ENCODE data around the gene KRT85. TPM values are rescaled to one million over a fixed set of nuclear protein-coding genes. Genes with fewer than 3 reads are reported as not detected.

The KRT85 gene
- total and polyA plus RNA-seq, 12 donors = not detected

DNA sequence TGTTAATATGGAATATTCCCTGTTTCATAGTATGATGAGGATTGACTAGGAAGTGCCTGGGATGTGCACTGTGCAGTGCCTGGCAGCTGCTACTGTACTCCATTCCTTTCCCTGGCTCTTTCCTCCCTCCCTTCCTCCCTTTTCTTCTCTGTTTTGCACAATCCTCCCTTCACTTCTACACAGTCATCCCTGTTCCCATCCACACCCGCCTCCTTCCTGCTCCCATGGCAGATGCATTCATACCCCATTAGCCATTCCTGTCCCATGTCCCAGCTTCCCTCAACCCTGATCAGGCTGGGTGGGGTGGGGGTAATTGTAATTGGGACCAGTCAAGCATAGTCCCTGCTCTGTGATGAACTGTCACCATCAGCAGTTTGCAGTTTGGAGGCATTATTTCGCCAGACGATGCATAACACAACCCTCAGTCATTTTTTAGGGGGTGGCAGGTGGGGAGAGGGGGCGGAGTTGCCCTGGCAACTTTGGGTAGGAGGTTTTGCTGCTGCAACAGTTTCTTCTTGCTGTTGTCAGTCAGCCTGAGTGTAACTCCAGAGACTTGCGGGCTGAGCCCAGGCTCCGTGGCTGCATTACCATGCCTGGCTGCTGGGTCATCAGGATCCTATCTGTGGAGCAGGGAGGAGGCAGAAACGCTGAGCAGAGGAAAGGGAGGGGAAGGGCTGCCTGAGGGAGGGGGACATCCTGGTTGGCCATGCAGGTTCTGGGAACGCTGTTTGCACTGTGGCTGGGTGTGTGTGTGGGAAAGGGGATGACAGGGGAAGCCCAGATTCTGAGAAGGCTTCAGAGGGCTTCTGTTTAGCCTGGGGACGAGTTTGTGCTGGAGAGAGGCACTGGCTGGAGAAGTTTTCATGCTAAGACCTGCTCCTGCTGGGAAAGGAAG, 22.3 kb upstream of the KRT85 start:
- intact Hi-C loops (cut with DNase I) = no loop called here
- Histone ChIP-seq H3K27ac (no peak overlapping the region), H3K27me3 (peaks cover 10% of the 10 kb centered on the region), H3K36me3 (replicated peaks in 1 of 2) (no peaks in the 10 kb centered on the region), H3K4me3 (no peak overlapping the region), H3K4me1 (replicated peaks in 1 of 2) (no peaks in the 10 kb centered on the region), H3K9me3 (replicated peaks in 1 of 3) (no peaks in the 10 kb centered on the region)
- WGBS, 4 donors = 37 to 52% (median 48%) methylated on average over 7 to 9 of the region's 9 CpGs
- TF ChIP-seq POLR2A (IDR thresholded peaks at IDR 0.05) = no peak
- TF ChIP-seq, protein P1, sequence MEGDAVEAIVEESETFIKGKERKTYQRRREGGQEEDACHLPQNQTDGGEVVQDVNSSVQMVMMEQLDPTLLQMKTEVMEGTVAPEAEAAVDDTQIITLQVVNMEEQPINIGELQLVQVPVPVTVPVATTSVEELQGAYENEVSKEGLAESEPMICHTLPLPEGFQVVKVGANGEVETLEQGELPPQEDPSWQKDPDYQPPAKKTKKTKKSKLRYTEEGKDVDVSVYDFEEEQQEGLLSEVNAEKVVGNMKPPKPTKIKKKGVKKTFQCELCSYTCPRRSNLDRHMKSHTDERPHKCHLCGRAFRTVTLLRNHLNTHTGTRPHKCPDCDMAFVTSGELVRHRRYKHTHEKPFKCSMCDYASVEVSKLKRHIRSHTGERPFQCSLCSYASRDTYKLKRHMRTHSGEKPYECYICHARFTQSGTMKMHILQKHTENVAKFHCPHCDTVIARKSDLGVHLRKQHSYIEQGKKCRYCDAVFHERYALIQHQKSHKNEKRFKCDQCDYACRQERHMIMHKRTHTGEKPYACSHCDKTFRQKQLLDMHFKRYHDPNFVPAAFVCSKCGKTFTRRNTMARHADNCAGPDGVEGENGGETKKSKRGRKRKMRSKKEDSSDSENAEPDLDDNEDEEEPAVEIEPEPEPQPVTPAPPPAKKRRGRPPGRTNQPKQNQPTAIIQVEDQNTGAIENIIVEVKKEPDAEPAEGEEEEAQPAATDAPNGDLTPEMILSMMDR (IDR thresholded peaks at IDR 0.05) = no peak
- no peak for DNase-seq

DNA sequence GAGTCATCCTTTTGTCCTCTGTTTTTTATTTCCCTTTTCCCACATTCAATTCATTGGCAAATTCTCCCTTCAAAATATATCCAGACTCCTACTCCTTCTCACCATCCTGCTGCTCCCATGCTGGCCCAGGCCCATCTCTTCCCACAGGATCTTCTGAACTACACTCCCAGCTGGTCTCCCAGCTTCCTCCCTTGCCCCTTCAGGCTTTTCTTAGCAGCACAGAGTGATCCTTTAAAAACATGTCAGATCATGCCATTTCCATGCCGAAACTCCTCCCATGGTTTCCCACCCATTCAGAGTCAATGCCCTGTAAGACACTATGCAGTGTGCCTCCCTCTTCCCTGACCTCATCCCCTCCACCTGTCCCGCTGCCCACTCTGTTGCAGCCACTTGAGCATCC, 20.6 kb upstream of the KRT85 start:
- 87 to 92% (median 89%) methylated on average over 2 of the region's 2 CpGs for WGBS, 4 donors
- Histone ChIP-seq H3K27me3 (peaks cover 10% of the 10 kb centered on the region), H3K4me3 (no peak overlapping the region), H3K9me3 (replicated peaks in 1 of 3) (no peaks in the 10 kb centered on the region), H3K4me1 (replicated peaks in 1 of 2) (no peaks in the 10 kb centered on the region), H3K27ac (no peak overlapping the region), H3K36me3 (replicated peaks in 1 of 2) (no peaks in the 10 kb centered on the region)
- no peak for DNase-seq
- intact Hi-C loops (cut with DNase I) = no loop called here
- TF ChIP-seq, protein P1 (IDR thresholded peaks at IDR 0.05) = no peak
- TF ChIP-seq POLR2A (IDR thresholded peaks at IDR 0.05) = no peak

DNA sequence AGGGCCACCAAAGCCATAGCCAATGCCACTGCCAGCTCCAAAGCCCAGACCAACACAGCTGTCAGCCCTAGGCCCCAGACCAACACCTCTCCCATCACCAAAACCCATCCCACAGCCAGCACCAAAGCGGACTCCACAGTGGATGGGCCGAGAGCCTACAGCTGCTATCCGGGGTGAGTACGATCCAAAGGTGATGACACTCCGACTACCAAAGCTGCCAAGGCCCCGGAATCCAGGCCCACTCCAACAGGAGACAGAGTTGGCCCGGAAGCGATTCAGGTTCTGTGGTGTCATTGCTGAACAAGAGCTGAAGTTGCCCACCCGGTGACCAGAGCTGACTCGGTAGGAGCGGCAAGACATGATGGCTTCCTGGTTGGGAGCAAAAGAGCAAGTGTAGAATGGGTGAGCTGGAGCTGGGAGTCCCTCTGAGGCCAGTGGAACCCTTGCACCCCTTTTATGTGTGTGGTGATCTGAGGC, 18.0 kb upstream of the KRT85 start, which contains the start of gene KRT84:
KRT84 (minus strand) TSS at position 427 of the 477 bp plus-strand sequence; CDS start at position 360, 67 bp downstream.
- Histone ChIP-seq H3K27me3 (peaks cover 10% of the 10 kb centered on the region), H3K4me1 (replicated peaks in 1 of 2) (no peaks in the 10 kb centered on the region), H3K27ac (no peak within 1 kb of the TSS), H3K9me3 (replicated peaks in 1 of 3) (no peaks in the 10 kb centered on the region), H3K4me3 (no peak within 1 kb of the TSS), H3K36me3 (replicated peaks in 1 of 2) (no peaks in the 10 kb centered on the region)
- 93 to 97% (median 95%) methylated on average over 10 to 11 of the region's 11 CpGs for WGBS, 4 donors
- TF ChIP-seq, protein P1 (IDR thresholded peaks at IDR 0.05) = no peak
- no peak for TF ChIP-seq POLR2A (IDR thresholded peaks at IDR 0.05)
- no peak for DNase-seq
- intact Hi-C loops (cut with DNase I) = no loop called here

DNA sequence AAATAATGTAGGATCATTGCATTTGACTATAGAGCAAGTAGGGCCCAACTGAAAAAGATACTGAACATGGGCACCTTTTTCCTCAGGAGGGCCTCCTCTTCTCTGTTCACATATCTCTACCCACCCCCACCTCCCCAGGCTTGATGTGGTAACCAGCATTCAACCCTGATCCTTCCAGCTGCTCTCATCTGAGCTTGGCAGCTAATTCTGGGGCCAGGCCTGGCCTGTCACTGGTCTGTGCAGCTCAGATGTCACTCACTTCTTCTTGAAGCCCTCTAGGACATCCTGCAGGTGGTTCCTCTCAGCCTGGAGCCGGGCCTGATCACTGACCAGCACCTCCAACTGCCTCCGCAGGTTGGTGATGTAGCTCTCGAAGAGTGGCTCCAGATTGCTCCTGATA, 16.1 kb upstream of the KRT85 start:
- Histone ChIP-seq H3K4me3 (no peak overlapping the region), H3K36me3 (replicated peaks in 1 of 2) (no peaks in the 10 kb centered on the region), H3K4me1 (replicated peaks in 1 of 2) (no peaks in the 10 kb centered on the region), H3K27me3 (peaks cover 1% of the 10 kb centered on the region), H3K27ac (no peak overlapping the region), H3K9me3 (replicated peaks in 1 of 3) (no peaks in the 10 kb centered on the region)
- intact Hi-C loops (cut with DNase I) = no loop called here
- TF ChIP-seq, protein P1 (IDR thresholded peaks at IDR 0.05) = no peak
- TF ChIP-seq POLR2A (IDR thresholded peaks at IDR 0.05) = no peak
- 93 to 98% (median 95%) methylated on average over 3 of the region's 3 CpGs for WGBS, 4 donors
- no peak for DNase-seq

All from adrenal gland (tissue), 12 donors.